Stomach (tissue), 4 donors: ENCODE data around the gene SMARCC1.

ENCODE experiments used
- EP300 ChIP-seq: sonication (generic); formaldehyde crosslinking; IDR thresholded peaks from one replicate; pipeline ENCODE4 v1.6.1; 2017; ENCODE audit warnings: antibody characterized with exemption
- POLR2A ChIP-seq, 4 donors: fragments of 450-650 bp; IDR thresholded peaks; one replicate each; pipeline ENCODE4 v1.6.1; 2016; ENCODE audit warnings: antibody characterized with exemption in 4 of 4, control low read depth in 2 of 4, mild to moderate bottlenecking in 1 of 4, moderate library complexity in 1 of 4
- POLR2AphosphoS5 ChIP-seq, 3 donors: sonication (generic); formaldehyde crosslinking; IDR thresholded peaks; one replicate each; pipeline ENCODE4 v1.6.1; 2016; ENCODE audit warnings: antibody characterized with exemption in 3 of 3
- TF ChIP-seq, protein P1 (sequence below), 7 experiments: fragments of 450-650 bp in 4 of 7; fragments of 200-600 bp in 3 of 7; sonication (generic) in 3 of 7; IDR thresholded peaks; one replicate each; pipeline ENCODE4 v1.5.1; 2016 to 2019; ENCODE audit warnings: antibody characterized with exemption in 7 of 7, control low read depth in 2 of 7, mild to moderate bottlenecking in 1 of 7

- TF ChIP-seq, protein P1, sequence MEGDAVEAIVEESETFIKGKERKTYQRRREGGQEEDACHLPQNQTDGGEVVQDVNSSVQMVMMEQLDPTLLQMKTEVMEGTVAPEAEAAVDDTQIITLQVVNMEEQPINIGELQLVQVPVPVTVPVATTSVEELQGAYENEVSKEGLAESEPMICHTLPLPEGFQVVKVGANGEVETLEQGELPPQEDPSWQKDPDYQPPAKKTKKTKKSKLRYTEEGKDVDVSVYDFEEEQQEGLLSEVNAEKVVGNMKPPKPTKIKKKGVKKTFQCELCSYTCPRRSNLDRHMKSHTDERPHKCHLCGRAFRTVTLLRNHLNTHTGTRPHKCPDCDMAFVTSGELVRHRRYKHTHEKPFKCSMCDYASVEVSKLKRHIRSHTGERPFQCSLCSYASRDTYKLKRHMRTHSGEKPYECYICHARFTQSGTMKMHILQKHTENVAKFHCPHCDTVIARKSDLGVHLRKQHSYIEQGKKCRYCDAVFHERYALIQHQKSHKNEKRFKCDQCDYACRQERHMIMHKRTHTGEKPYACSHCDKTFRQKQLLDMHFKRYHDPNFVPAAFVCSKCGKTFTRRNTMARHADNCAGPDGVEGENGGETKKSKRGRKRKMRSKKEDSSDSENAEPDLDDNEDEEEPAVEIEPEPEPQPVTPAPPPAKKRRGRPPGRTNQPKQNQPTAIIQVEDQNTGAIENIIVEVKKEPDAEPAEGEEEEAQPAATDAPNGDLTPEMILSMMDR (IDR thresholded peaks at IDR 0.05): no peak
- no peak for TF ChIP-seq POLR2A (IDR thresholded peaks at IDR 0.05)
- no peak for TF ChIP-seq POLR2AphosphoS5 (IDR thresholded peaks at IDR 0.05)
- TF ChIP-seq EP300: no peak
Observed at GRCh38 chr3:47578119-47578632, 203.5 kb downstream of the SMARCC1 start.
